Measurements from ENCODE around the gene AS3MT.
"Not testable (repeated sequence)": the region's sequence is repeated elsewhere in the genome, so short reads cannot be mapped to it uniquely, and the experiment has no call there.

- TF ChIP-seq CTCF (tag by site-specific recombination; IDR thresholded peaks at IDR 0.05); HOXD13 (CRISPR knock-in tag; IDR thresholded peaks at IDR 0.05; ENCODE audit: borderline replicate concordance); KLF17 (tag by site-specific recombination; IDR thresholded peaks at IDR 0.05); HOXC10 (CRISPR knock-in tag; IDR thresholded peaks at IDR 0.05); MZF1 (tag by site-specific recombination; IDR thresholded peaks at IDR 0.05; ENCODE audit: borderline replicate concordance); ZNF311 (tag by site-specific recombination; IDR thresholded peaks at IDR 0.05; ENCODE audit: borderline replicate concordance): not testable (repeated sequence)
Observed at GRCh38 chr10:102843139-102843538, 26.1 kb upstream of the AS3MT start.
